ENCODE data around the gene WNT11.

The WNT11 gene

GRCh38 chr11:76169473-76169896 lies 36.8 kb downstream of the WNT11 start:
- TF ChIP-seq L3MBTL2 (conservative IDR thresholded peaks at IDR 0.05) (no peak), HDGF (IDR thresholded peaks at IDR 0.05; ENCODE audit: borderline replicate concordance) (no peak), CTBP1 (IDR thresholded peaks at IDR 0.05; ENCODE audit: borderline replicate concordance) (no peak), FOXM1 (IDR thresholded peaks at IDR 0.05; ENCODE audit: borderline replicate concordance) (no peak), PKNOX1 (IDR thresholded peaks at IDR 0.05) (no peak), FOXK2 (IDR thresholded peaks at IDR 0.05) (no peak)
- POLR2A ChIA-PET = no interaction called here
- DNase-seq (ENCODE audit: extremely low spot score) = no peak
- CTCF ChIA-PET = no interaction called here

GRCh38 chr11:76167590-76167989 lies 38.7 kb downstream of the WNT11 start:
- CTCF ChIA-PET = no interaction called here
- POLR2A ChIA-PET = no interaction called here

GRCh38 chr11:76166314-76166713 lies 40.0 kb downstream of the WNT11 start:
- TF ChIP-seq ELF4 (IDR thresholded peaks at IDR 0.05) (no peak), PKNOX1 (IDR thresholded peaks at IDR 0.05) (no peak), FOXA1 (IDR thresholded peaks at IDR 0.05) (no peak), HDGF (IDR thresholded peaks at IDR 0.05; ENCODE audit: borderline replicate concordance) (no peak), SUZ12 (IDR thresholded peaks at IDR 0.05) (no peak)
- DNase-seq (ENCODE audit: extremely low spot score) = no peak
- POLR2A ChIA-PET = no interaction called here
- CTCF ChIA-PET = no interaction called here

More at GRCh38 chr11:76167590-76167989, 38.7 kb downstream of the WNT11 start:
- DNase-seq (ENCODE audit: extremely low spot score) = no peak
- TF ChIP-seq TARDBP (IDR thresholded peaks at IDR 0.05) (no peak), ELF4 (IDR thresholded peaks at IDR 0.05) (no peak), NFRKB (IDR thresholded peaks at IDR 0.05) (no peak), SP1 (IDR thresholded peaks at IDR 0.05) (no peak), ZNF384 (IDR thresholded peaks at IDR 0.05) (no peak), FOXM1 (IDR thresholded peaks at IDR 0.05; ENCODE audit: borderline replicate concordance) (no peak), PKNOX1 (IDR thresholded peaks at IDR 0.05) (no peak), HDGF (IDR thresholded peaks at IDR 0.05; ENCODE audit: borderline replicate concordance) (no peak), FOXA1 (IDR thresholded peaks at IDR 0.05) (no peak), FOXK2 (IDR thresholded peaks at IDR 0.05) (no peak), CTBP1 (IDR thresholded peaks at IDR 0.05; ENCODE audit: borderline replicate concordance) (no peak), BHLHE40 (IDR thresholded peaks at IDR 0.05; ENCODE audit: borderline replicate concordance) (no peak), LEF1 (IDR thresholded peaks at IDR 0.05; ENCODE audit: borderline replicate concordance) (no peak), SUZ12 (IDR thresholded peaks at IDR 0.05) (no peak), ARNT (IDR thresholded peaks at IDR 0.05) (no peak), L3MBTL2 (conservative IDR thresholded peaks at IDR 0.05) (no peak)

- DNase-seq (ENCODE audit: extremely low spot score) = no peak
- ChIA-PET POLR2A (no interaction called here), CTCF (no interaction called here)
- no peak for TF ChIP-seq NFRKB (IDR thresholded peaks at IDR 0.05)
- no peak for TF ChIP-seq BHLHE40 (IDR thresholded peaks at IDR 0.05; ENCODE audit: borderline replicate concordance)
- TF ChIP-seq FOXM1 (IDR thresholded peaks at IDR 0.05; ENCODE audit: borderline replicate concordance) = no peak
- no peak for TF ChIP-seq SUZ12 (IDR thresholded peaks at IDR 0.05)
- TF ChIP-seq ELF4 (IDR thresholded peaks at IDR 0.05) = no peak
- no peak for TF ChIP-seq FOXK2 (IDR thresholded peaks at IDR 0.05)
- no peak for TF ChIP-seq ARNT (IDR thresholded peaks at IDR 0.05)
- no peak for TF ChIP-seq PKNOX1 (IDR thresholded peaks at IDR 0.05)
These were observed 41.2 kb downstream of the WNT11 start for GRCh38 chr11:76164861-76165751.

- no peak for DNase-seq (ENCODE audit: extremely low spot score)
- POLR2A ChIA-PET = no interaction called here
- CTCF ChIA-PET = no interaction called here
- TF ChIP-seq LEF1 (IDR thresholded peaks at IDR 0.05; ENCODE audit: borderline replicate concordance) (no peak), TARDBP (IDR thresholded peaks at IDR 0.05) (no peak), FOXK2 (IDR thresholded peaks at IDR 0.05) (no peak), SUZ12 (IDR thresholded peaks at IDR 0.05) (no peak), ZNF384 (IDR thresholded peaks at IDR 0.05) (no peak), ELF4 (IDR thresholded peaks at IDR 0.05) (no peak), ARNT (IDR thresholded peaks at IDR 0.05) (no peak), FOXA1 (IDR thresholded peaks at IDR 0.05) (no peak), BHLHE40 (IDR thresholded peaks at IDR 0.05; ENCODE audit: borderline replicate concordance) (no peak), HDGF (IDR thresholded peaks at IDR 0.05; ENCODE audit: borderline replicate concordance) (no peak), FOXM1 (IDR thresholded peaks at IDR 0.05; ENCODE audit: borderline replicate concordance) (no peak), NFRKB (IDR thresholded peaks at IDR 0.05) (no peak), CTBP1 (IDR thresholded peaks at IDR 0.05; ENCODE audit: borderline replicate concordance) (no peak), PKNOX1 (IDR thresholded peaks at IDR 0.05) (no peak), SP1 (IDR thresholded peaks at IDR 0.05) (no peak)
These were observed 42.2 kb downstream of the WNT11 start for GRCh38 chr11:76164081-76164480.

Data from HEK293T (cell line).